HG02840 (cell line): ENCODE data around the gene EIF3F.

Experiments used
- ATAC-seq: cut with Tn5 transposase; IDR thresholded peaks from one replicate; pipeline ENCODE4 v1.9.1; 2021; ENCODE audit warnings: mild to moderate bottlenecking, moderate library complexity, moderate number of reproducible peaks; ENCODE audit not compliant: unreplicated experiment, low FRiP score

EIF3F gene

GRCh38 chr11:8019314-8020243, 32.4 kb downstream of the EIF3F start:
- no peak for ATAC-seq

- no peak for ATAC-seq
These were observed 33.1 kb downstream of the EIF3F start for GRCh38 chr11:8020244-8020597.

- no peak for ATAC-seq
These were observed 34.8 kb downstream of the EIF3F start for GRCh38 chr11:8021920-8022319.

- no peak for ATAC-seq
These were observed 35.7 kb downstream of the EIF3F start for GRCh38 chr11:8022876-8023275.

- ATAC-seq = no peak
These were observed 36.9 kb downstream of the EIF3F start for GRCh38 chr11:8023831-8024555.

- ATAC-seq = no peak
These were observed 38.0 kb downstream of the EIF3F start for GRCh38 chr11:8025123-8025522.

GRCh38 chr11:8025816-8026215, 38.7 kb downstream of the EIF3F start:
- no peak for ATAC-seq

GRCh38 chr11:8026982-8027381, 39.8 kb downstream of the EIF3F start:
- no peak for ATAC-seq

- no peak for ATAC-seq
These were observed 41.6 kb downstream of the EIF3F start for GRCh38 chr11:8028766-8029165.

- no peak for ATAC-seq
These were observed 43.5 kb downstream of the EIF3F start for GRCh38 chr11:8030526-8031247.

GRCh38 chr11:8031248-8032115, 44.3 kb downstream of the EIF3F start:
- ATAC-seq = no peak

GRCh38 chr11:8032122-8032521, 45.0 kb downstream of the EIF3F start:
- no peak for ATAC-seq

- no peak for ATAC-seq
These were observed 45.6 kb downstream of the EIF3F start for GRCh38 chr11:8032576-8033304.

- no peak for ATAC-seq
These were observed 46.4 kb downstream of the EIF3F start for GRCh38 chr11:8033305-8034105.

GRCh38 chr11:8034106-8034585, 47.0 kb downstream of the EIF3F start:
- ATAC-seq = no peak

GRCh38 chr11:8034604-8035190, 47.6 kb downstream of the EIF3F start:
- no peak for ATAC-seq

- no peak for ATAC-seq
These were observed 48.2 kb downstream of the EIF3F start for GRCh38 chr11:8035200-8035855.
